GM12891 (cell line): ENCODE data around the gene L3MBTL3.

Experiments
- PAX5 ChIP-seq: IDR thresholded peaks from 2 replicates; pipeline ENCODE4 v1.6.1; 2011; ENCODE audit warnings: low read length, moderate library complexity, mild to moderate bottlenecking; ENCODE audit not compliant: insufficient read depth, severe bottlenecking
- POLR2A ChIP-seq: IDR thresholded peaks from 2 replicates; pipeline ENCODE4 v1.6.1; 2011; ENCODE audit warnings: low read depth, low read length, control low read depth
- POLR2AphosphoS5 ChIP-seq: IDR thresholded peaks from 2 replicates; pipeline ENCODE4 v1.6.1; 2011; ENCODE audit warnings: low read depth, low read length, control low read depth
- SPI1 ChIP-seq: IDR thresholded peaks from 2 replicates; pipeline ENCODE4 v1.6.1; 2011; ENCODE audit warnings: low read depth, low read length, control low read depth
- TAF1 ChIP-seq: IDR thresholded peaks from 2 replicates; pipeline ENCODE4 v1.6.1; 2011; ENCODE audit warnings: low read depth, low read length, control low read depth

GRCh38 chr6:129994410-129994809 is 24.0 kb upstream of the L3MBTL3 start:
- TF ChIP-seq POLR2A (no peak), POLR2AphosphoS5 (no peak), SPI1 (no peak), TAF1 (no peak), PAX5 (no peak)
